ENCODE measurements around the gene SHROOM1. TPM values are rescaled to one million over a fixed set of nuclear protein-coding genes. Genes with fewer than 3 reads are reported as not detected.
A peak's percentile ranks its signal among the peaks of the same experiment; 100 is the strongest.

SHROOM1 gene
- total and polyA plus RNA-seq, 7 donors = 4.2 to 25.1 (median 20.0) TPM

GRCh38 chr5:132821350-132821749 is 9.1 kb downstream of the SHROOM1 start:
- no peaks in the 10 kb centered on the region for H3K36me3 ChIP-seq
- no peaks in the 10 kb centered on the region for H3K9me3 ChIP-seq
- peaks cover 0 to 26% (median 11%) of the 10 kb centered on the region in 4 donors for H3K4me1 ChIP-seq
- 81 to 93% methylated on average over 3 of the region's 3 CpGs for WGBS, 2 donors
- no peak overlapping the region for H3K4me3 ChIP-seq
- H3K27me3 ChIP-seq = peaks cover 0 to 28% (median 22%) of the 10 kb centered on the region in 3 donors
- H3K27ac ChIP-seq = peak overlapping the region in 2 of 4 donors; percentile 10 to 35
- intact Hi-C loops (cut with DNase I) = loop anchor here (5.0 to 10.0 kb wide), 4 partner anchors 44 to 434 kb away; partner anchors contain the start of genes KIF3A and SEPTIN8
- DNase-seq = no peak
- TF ChIP-seq EP300 (IDR thresholded peaks at IDR 0.05) (no peak), POLR2A (IDR thresholded peaks at IDR 0.05) (no peak), CTCF (IDR thresholded peaks at IDR 0.05) (no peak), POLR2AphosphoS5 (IDR thresholded peaks at IDR 0.05) (no peak)

- Histone ChIP-seq H3K4me1 (peaks cover 0 to 19% (median 11%) of the 10 kb centered on the region in 4 donors), H3K36me3 (no peaks in the 10 kb centered on the region), H3K27me3 (peaks cover 0 to 17% (median 12%) of the 10 kb centered on the region in 3 donors), H3K9me3 (no peaks in the 10 kb centered on the region), H3K27ac (no peak overlapping the region), H3K4me3 (no peak overlapping the region)
- peak; percentile 94 for DNase-seq
- no peak for TF ChIP-seq POLR2A (IDR thresholded peaks at IDR 0.05)
- peak in 1 of 4 donors; percentile 9 for TF ChIP-seq POLR2AphosphoS5 (IDR thresholded peaks at IDR 0.05)
- peak; percentile 77 to 93 (median 88) for TF ChIP-seq CTCF (IDR thresholded peaks at IDR 0.05)
- no peak for TF ChIP-seq EP300 (IDR thresholded peaks at IDR 0.05)
- WGBS, 2 donors = 14 to 31% methylated on average over 15 of the region's 15 CpGs
- intact Hi-C loops (cut with DNase I) = loop anchor here (5.0 to 10.0 kb wide), 4 partner anchors 43 to 433 kb away; partner anchors contain the start of genes KIF3A and SEPTIN8
These were observed 10.2 kb downstream of the SHROOM1 start for GRCh38 chr5:132820162-132820754.

GRCh38 chr5:132819468-132819867 is 11.0 kb downstream of the SHROOM1 start:
- DNase-seq = no peak
- Histone ChIP-seq H3K27ac (no peak overlapping the region), H3K36me3 (no peaks in the 10 kb centered on the region), H3K4me1 (peaks cover 0 to 19% (median 11%) of the 10 kb centered on the region in 4 donors), H3K4me3 (peak overlapping the region in 1 of 4 donors; percentile 12), H3K27me3 (peaks cover 4 to 20% (median 17%) of the 10 kb centered on the region in 3 donors), H3K9me3 (no peaks in the 10 kb centered on the region)
- 34 to 53% methylated on average over 26 of the region's 26 CpGs for WGBS, 2 donors
- intact Hi-C loops (cut with DNase I) = no loop called here
- no peak for TF ChIP-seq CTCF (IDR thresholded peaks at IDR 0.05)
- TF ChIP-seq EP300 (IDR thresholded peaks at IDR 0.05) = no peak
- TF ChIP-seq POLR2A (IDR thresholded peaks at IDR 0.05) = no peak
- no peak for TF ChIP-seq POLR2AphosphoS5 (IDR thresholded peaks at IDR 0.05)

GRCh38 chr5:132817011-132817410 is 13.4 kb downstream of the SHROOM1 start:
- Histone ChIP-seq H3K4me1 (peaks cover 0 to 27% (median 19%) of the 10 kb centered on the region in 4 donors), H3K27ac (no peak overlapping the region), H3K36me3 (no peaks in the 10 kb centered on the region), H3K27me3 (peaks cover 22 to 42% (median 40%) of the 10 kb centered on the region in 3 donors), H3K9me3 (no peaks in the 10 kb centered on the region), H3K4me3 (no peak overlapping the region)
- WGBS, 2 donors = 16 to 64% methylated on average over 1 of the region's 1 CpG
- intact Hi-C loops (cut with DNase I) = no loop called here
- no peak for DNase-seq
- TF ChIP-seq POLR2AphosphoS5 (IDR thresholded peaks at IDR 0.05) (no peak), CTCF (IDR thresholded peaks at IDR 0.05) (no peak), EP300 (IDR thresholded peaks at IDR 0.05) (no peak)
